ENCODE results near the gene CEP120. TPM values are rescaled to one million over a fixed set of nuclear protein-coding genes. Genes with fewer than 3 reads are reported as not detected.
"Not testable (repeated sequence)": the region's sequence is repeated elsewhere in the genome, so short reads cannot be mapped to it uniquely, and the experiment has no call there.

CEP120 gene
- total RNA-seq, 6 experiments from 2014 or later = 5.7 to 12.7 (median 7.1) TPM

- peak; percentile 40 to 81 (median 63) for ATAC-seq
- no peak for TF ChIP-seq POLR2A (IDR thresholded peaks at IDR 0.05)
- TF ChIP-seq CTCF (IDR thresholded peaks at IDR 0.05) = no peak
- intact Hi-C loops (cut with DNase I) = no loop called here
- DNase-seq = no peak
- peak overlapping the region in 1 of 3 donors; percentile 10 for H3K27ac ChIP-seq
- no peaks in the 10 kb centered on the region for H3K36me3 ChIP-seq
- no peaks in the 10 kb centered on the region for H3K27me3 ChIP-seq
- WGBS (ENCODE audit: insufficient coverage, low coverage, low lambda C conversion rate, missing lambda C conversion rate) = 11% methylated on average over 2 of the region's 2 CpGs
- H3K9me3 ChIP-seq = no peaks in the 10 kb centered on the region
- H3K4me1 ChIP-seq = peaks cover 0 to 20% (median 3%) of the 10 kb centered on the region in 4 donors
- no peak overlapping the region for H3K4me3 ChIP-seq
Observed at GRCh38 chr5:123460296-123460729, 37.1 kb upstream of the CEP120 start.

DNA sequence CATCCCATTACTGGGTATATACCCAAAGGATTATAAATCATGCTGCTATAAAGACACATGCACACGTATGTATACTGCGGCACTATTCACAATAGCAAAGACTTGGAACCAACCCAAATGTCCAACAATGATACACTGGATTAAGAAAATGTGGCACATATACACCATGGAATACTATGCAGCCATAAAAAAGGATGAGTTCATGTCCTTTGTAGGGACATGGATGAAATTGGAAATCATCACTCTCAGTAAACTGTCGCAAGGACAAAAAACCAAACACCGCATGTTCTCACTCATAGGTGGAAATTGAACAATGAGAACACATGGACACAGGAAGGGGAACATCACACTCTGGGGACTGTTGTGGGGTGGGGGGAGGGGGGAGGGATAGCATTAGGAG is 35.8 kb upstream of the CEP120 start:
- H3K36me3 ChIP-seq; intact Hi-C loops (cut with DNase I); H3K4me3 ChIP-seq; H3K27me3 ChIP-seq; ATAC-seq; DNase-seq; H3K27ac ChIP-seq; H3K9me3 ChIP-seq: not testable (repeated sequence)
- WGBS (ENCODE audit: insufficient coverage, low coverage, low lambda C conversion rate, missing lambda C conversion rate) = 89% methylated on average over 3 of the region's 4 CpGs
- peaks cover 0 to 20% (median 3%) of the 10 kb centered on the region in 4 donors for H3K4me1 ChIP-seq

DNA sequence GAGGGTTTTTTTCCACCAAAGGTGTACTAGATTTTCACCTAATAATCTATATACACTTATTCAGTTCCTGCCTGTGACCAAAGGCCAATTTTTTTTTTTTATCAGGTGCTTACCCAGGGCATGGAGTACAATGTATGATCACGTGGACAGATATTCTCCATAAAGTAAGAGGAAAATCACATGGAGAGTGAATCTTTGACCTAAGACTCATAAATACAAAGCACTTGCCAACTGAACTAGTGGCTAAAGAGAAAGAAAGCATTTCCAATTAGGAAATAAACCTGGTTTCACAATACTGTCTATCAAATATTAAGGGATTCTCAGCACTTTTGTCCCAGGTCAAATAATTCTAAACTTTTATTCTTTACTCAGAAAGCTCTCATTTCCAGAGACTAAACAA is 33.0 kb upstream of the CEP120 start:
- Histone ChIP-seq H3K4me3 (no peak overlapping the region), H3K27ac (peak overlapping the region in 2 of 3 donors; percentile 17 to 49), H3K36me3 (no peaks in the 10 kb centered on the region), H3K9me3 (no peaks in the 10 kb centered on the region), H3K4me1 (peaks cover 0 to 20% (median 3%) of the 10 kb centered on the region in 4 donors), H3K27me3 (no peaks in the 10 kb centered on the region)
- TF ChIP-seq CTCF (IDR thresholded peaks at IDR 0.05) = no peak
- no peak for TF ChIP-seq POLR2A (IDR thresholded peaks at IDR 0.05)
- DNase-seq = no peak
- WGBS (ENCODE audit: insufficient coverage, low coverage, low lambda C conversion rate, missing lambda C conversion rate) = 30% methylated on average over 1 of the region's 1 CpG
- intact Hi-C loops (cut with DNase I) = no loop called here
- ATAC-seq = peak; percentile 77 to 94 (median 82)

DNA sequence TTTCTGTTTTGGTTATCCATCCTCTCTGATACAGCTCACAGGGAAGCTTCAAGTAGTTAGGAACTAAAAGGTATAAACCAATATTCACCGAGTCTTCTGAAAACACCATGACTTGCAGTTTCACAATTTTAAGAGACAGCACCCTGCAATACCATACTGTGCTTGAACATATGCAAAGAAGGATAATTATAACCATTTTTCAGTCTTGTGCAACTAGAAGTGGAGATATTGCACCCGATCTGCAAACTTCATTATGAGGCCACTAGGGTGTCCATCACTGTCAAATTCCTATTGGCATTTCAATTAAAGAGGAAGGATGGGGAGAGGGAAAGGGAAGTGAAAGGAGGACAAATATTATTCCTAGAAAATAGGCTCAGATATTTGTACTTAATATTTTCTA is 32.4 kb upstream of the CEP120 start:
- TF ChIP-seq CTCF (IDR thresholded peaks at IDR 0.05) (peak in 1 of 4 donors; percentile 12), POLR2A (IDR thresholded peaks at IDR 0.05) (no peak)
- Histone ChIP-seq H3K4me3 (no peak overlapping the region), H3K27ac (peak overlapping the region in 1 of 3 donors; percentile 17), H3K4me1 (peaks cover 0 to 20% (median 3%) of the 10 kb centered on the region in 4 donors), H3K9me3 (no peaks in the 10 kb centered on the region), H3K36me3 (no peaks in the 10 kb centered on the region), H3K27me3 (no peaks in the 10 kb centered on the region)
- 45% methylated on average over 2 of the region's 2 CpGs for WGBS (ENCODE audit: insufficient coverage, low coverage, low lambda C conversion rate, missing lambda C conversion rate)
- intact Hi-C loops (cut with DNase I) = no loop called here
- no peak for DNase-seq
- ATAC-seq = peak in 2 of 4 donors; percentile 17 to 25

- intact Hi-C loops (cut with DNase I) = no loop called here
- ATAC-seq (no peak), DNase-seq (no peak)
Observed at GRCh38 chr5:123455095-123455494, 31.9 kb upstream of the CEP120 start.

More at GRCh38 chr5:123455095-123455494, 31.9 kb upstream of the CEP120 start:
- no peak overlapping the region for H3K27ac ChIP-seq
- no peaks in the 10 kb centered on the region for H3K36me3 ChIP-seq
- H3K4me1 ChIP-seq = peaks cover 0 to 19% (median 3%) of the 10 kb centered on the region in 4 donors
- WGBS (ENCODE audit: insufficient coverage, low coverage, low lambda C conversion rate, missing lambda C conversion rate) = 78% methylated on average over 3 of the region's 3 CpGs
- no peak overlapping the region for H3K4me3 ChIP-seq
- no peaks in the 10 kb centered on the region for H3K9me3 ChIP-seq
- TF ChIP-seq POLR2A (IDR thresholded peaks at IDR 0.05) (no peak), CTCF (IDR thresholded peaks at IDR 0.05) (no peak)
- H3K27me3 ChIP-seq = no peaks in the 10 kb centered on the region
